ENCODE results near the gene CLCC1. TPM values are rescaled to one million over a fixed set of nuclear protein-coding genes. Genes with fewer than 3 reads are reported as not detected.

CLCC1 gene
- total RNA-seq, 4 donors from 2014 or later: 8.0 to 18.9 (median 12.0) TPM

GRCh38 chr1:108925920-108926319, 37.4 kb downstream of the CLCC1 start:
- H3K36me3 ChIP-seq: peaks cover 18 to 100% (median 21%) of the 10 kb centered on the region in 3 donors
- TF ChIP-seq CTCF (IDR thresholded peaks at IDR 0.05): no peak
- TF ChIP-seq POLR2A (IDR thresholded peaks at IDR 0.05): no peak
- no peaks in the 10 kb centered on the region for H3K9me3 ChIP-seq

GRCh38 chr1:108916788-108917187, 46.5 kb downstream of the CLCC1 start:
- peaks cover 0 to 68% (median 4%) of the 10 kb centered on the region in 3 donors for H3K36me3 ChIP-seq
- no peak for DNase-seq
- no peaks in the 10 kb centered on the region for H3K27me3 ChIP-seq
- H3K9me3 ChIP-seq: no peaks in the 10 kb centered on the region
- TF ChIP-seq POLR2A (IDR thresholded peaks at IDR 0.05): no peak
- no peak for TF ChIP-seq CTCF (IDR thresholded peaks at IDR 0.05)
- H3K4me1 ChIP-seq: no peaks in the 10 kb centered on the region
- WGBS, 2 donors: 95 to 96% methylated on average over 2 of the region's 2 CpGs
- no peak overlapping the region for H3K4me3 ChIP-seq
- no peak overlapping the region for H3K27ac ChIP-seq
- intact Hi-C loops (cut with DNase I): no loop called here

More at GRCh38 chr1:108925920-108926319, 37.4 kb downstream of the CLCC1 start:
- Histone ChIP-seq H3K4me3 (no peak overlapping the region), H3K4me1 (no peaks in the 10 kb centered on the region), H3K27ac (no peak overlapping the region), H3K27me3 (no peaks in the 10 kb centered on the region)
- intact Hi-C loops (cut with DNase I): no loop called here
- WGBS, 2 donors: 87 to 100% methylated on average over 2 of the region's 2 CpGs
- DNase-seq: no peak

Small RNA genes lying within 50 kb of the gene (small RNA-seq; reads per million reads assigned to genes)
- gene BX679664.2: 0 reads per million in 4 donors

Other genes with a start within 250 kb of the CLCC1 start
- gene STXBP3, start 216.8 kb downstream of the CLCC1 start, total RNA-seq: 10 to 100 TPM; 31.3 to 79.9 (median 45.3) TPM
- gene AKNAD1, start 106.4 kb downstream of the CLCC1 start, total RNA-seq: 1 to 10 TPM in 2 of 4 donors, under 1 TPM in 1, not detected in 1; 0.09 to 4.8 (median 2.6) TPM
- 10 to 100 TPM; 57.3 to 89.6 (median 82.1) TPM for gene GPSM2, start 86.5 kb downstream of the CLCC1 start, total RNA-seq
- gene WDR47, start 78.6 kb upstream of the CLCC1 start, total RNA-seq: 10 to 100 TPM; 13.3 to 22.7 (median 18.3) TPM
- 10 to 100 TPM; 35.3 to 71.2 (median 43.4) TPM for gene TAF13, start 112.5 kb upstream of the CLCC1 start, total RNA-seq
- gene TMEM167B, start 127.3 kb upstream of the CLCC1 start, total RNA-seq: 10 to 100 TPM; 10.8 to 21.4 (median 16.0) TPM
- 10 to 100 TPM in 1 of 4 donors, under 1 TPM in 3; 0.40 to 14.8 (median 0.53) TPM for gene ELAPOR1, start 150.6 kb upstream of the CLCC1 start, total RNA-seq

All from esophagus squamous epithelium (tissue), 5 donors.